IMR-90 (cell line): ENCODE data around the gene CAMK2B. TPM values are rescaled to one million over a fixed set of nuclear protein-coding genes. Genes with fewer than 3 reads are reported as not detected.

ENCODE experiments used
- ATAC-seq: fragments of 200-7000 bp; cut with Tn5 transposase; 2 replicates; pipeline ENCODE4 v1.9.1; 2020; ENCODE audit warnings: low read depth, mild to moderate bottlenecking, moderate library complexity
- BruUV-seq: library from RNA; stranded (reverse); fragments of 400-500 nt; replicated peaks from 2 replicates; lab custom pipeline; 2021; lab: Mats Ljungman, UMichigan
- CTCF ChIA-PET: fragments of 300-600 bp; formaldehyde crosslinking; extraction: SDS; loops from one replicate; lab custom pipeline; 2021; ENCODE audit warnings: antibody characterized with exemption; lab: Yijun Ruan, JAX
- POLR2A ChIA-PET: fragments of 300-600 bp; sonication (Branson Sonifier 250); formaldehyde crosslinking; loops from one replicate; lab custom pipeline; 2022; ENCODE audit warnings: antibody characterized with exemption; ENCODE audit not compliant: unreplicated experiment; lab: Charles Lee
- DNase-seq: peaks from one replicate; pipeline ENCODE4 v3.0.0; 2013
- H2AFZ ChIP-seq: replicated peaks from 2 replicates; pipeline ENCODE3; 2013; ENCODE audit warnings: low read length, mild to moderate bottlenecking; ENCODE audit not compliant: poor library complexity
- H2AK5ac ChIP-seq: 2 replicates; pipeline ENCODE4 v1.6.1; 2013; ENCODE audit warnings: low read depth, low read length, inconsistent platforms
- H2AK9ac ChIP-seq: replicated peaks from 2 replicates; pipeline ENCODE3; 2013; ENCODE audit warnings: mild to moderate bottlenecking, low read depth, low read length, moderate library complexity; ENCODE audit not compliant: poor library complexity
- H2BK120ac ChIP-seq: 2 replicates; pipeline ENCODE4 v1.6.1; 2013; ENCODE audit warnings: low read depth, low read length, inconsistent platforms
- H2BK15ac ChIP-seq: 3 replicates; pipeline ENCODE4 v1.6.1; 2013; ENCODE audit warnings: low read depth, low read length, inconsistent platforms
- H2BK20ac ChIP-seq: 2 replicates; pipeline ENCODE4 v1.6.1; 2013; ENCODE audit warnings: low read depth, mild to moderate bottlenecking, inconsistent platforms, low read length, moderate library complexity
- H2BK5ac ChIP-seq: 2 replicates; pipeline ENCODE4 v1.6.1; 2013; ENCODE audit warnings: mild to moderate bottlenecking, low read depth, low read length, inconsistent platforms; ENCODE audit not compliant: poor library complexity, severe bottlenecking
- H3K14ac ChIP-seq: replicated peaks from 2 replicates; pipeline ENCODE4 v1.6.1; 2013; ENCODE audit warnings: low read depth, low read length, inconsistent platforms
- H3K18ac ChIP-seq: 2 replicates; pipeline ENCODE4 v1.6.1; 2013; ENCODE audit warnings: low read depth, low read length, control low read depth
- H3K23ac ChIP-seq: 2 replicates; pipeline ENCODE4 v1.6.1; 2013; ENCODE audit warnings: low read depth, low read length, inconsistent platforms
- H3K27ac ChIP-seq: 2 replicates; pipeline ENCODE4 v1.5.1; 2013; ENCODE audit warnings: mild to moderate bottlenecking, control low read depth, low read length; ENCODE audit not compliant: insufficient read depth
- H3K27me3 ChIP-seq: 2 replicates; pipeline ENCODE4 v1.6.1; 2013; ENCODE audit warnings: low read length; ENCODE audit not compliant: control insufficient read depth, insufficient read depth
- H3K36me3 ChIP-seq: 2 replicates; pipeline ENCODE4 v1.6.1; 2013; ENCODE audit warnings: low read length, mixed read lengths; ENCODE audit not compliant: control insufficient read depth, insufficient read depth
- H3K4ac ChIP-seq: 2 replicates; pipeline ENCODE4 v1.6.1; 2013; ENCODE audit warnings: low read depth, low read length, inconsistent platforms
- H3K4me1 ChIP-seq: 2 replicates; pipeline ENCODE4 v1.6.1; 2013; ENCODE audit warnings: low read length, mixed read lengths; ENCODE audit not compliant: control insufficient read depth, insufficient read depth
- H3K4me2 ChIP-seq: 2 replicates; pipeline ENCODE4 v1.6.1; 2013; ENCODE audit warnings: low read depth, mild to moderate bottlenecking, control low read depth, low read length, moderate library complexity
- H3K4me3 ChIP-seq: 2 replicates; pipeline ENCODE4 v1.5.1; 2013; ENCODE audit warnings: low read depth, mild to moderate bottlenecking, control low read depth, low read length, moderate library complexity; ENCODE audit not compliant: insufficient read depth
- H3K56ac ChIP-seq: 2 replicates; pipeline ENCODE4 v1.6.1; 2013; ENCODE audit warnings: low read length, inconsistent platforms; ENCODE audit not compliant: insufficient read depth; ENCODE audit errors: extremely low read depth
- H3K79me1 ChIP-seq, 2 experiments: 2 replicates each; pipeline ENCODE4 v1.6.1; 2013; ENCODE audit warnings: low read length in 2 of 2, inconsistent platforms in 1 of 2, low read depth in 1 of 2
- H3K9ac ChIP-seq: 2 replicates; pipeline ENCODE4 v1.6.1; 2013; ENCODE audit warnings: low read depth, low read length, control low read depth
- H3K9me1 ChIP-seq: 2 replicates; pipeline ENCODE4 v1.6.1; 2013; ENCODE audit warnings: low read length, inconsistent platforms; ENCODE audit not compliant: insufficient read depth
- H3K9me3 ChIP-seq: 2 replicates; pipeline ENCODE4 v1.6.1; 2013; ENCODE audit warnings: low read length; ENCODE audit not compliant: control insufficient read depth, insufficient read depth
- H4K20me1 ChIP-seq: 2 replicates; pipeline ENCODE4 v1.6.1; 2013; ENCODE audit warnings: low read length, inconsistent platforms; ENCODE audit not compliant: insufficient read depth
- H4K5ac ChIP-seq: 2 replicates; pipeline ENCODE4 v1.6.1; 2013; ENCODE audit warnings: mild to moderate bottlenecking, low read depth, low read length, control low read depth
- H4K8ac ChIP-seq, 2 experiments: 2 replicates each; pipeline ENCODE4 v1.6.1; 2013; ENCODE audit warnings: low read depth in 2 of 2, low read length in 2 of 2, control low read depth in 1 of 2, inconsistent platforms in 1 of 2
- H4K91ac ChIP-seq: 2 replicates; pipeline ENCODE4 v1.6.1; 2013; ENCODE audit warnings: low read depth, low read length, inconsistent platforms; ENCODE audit not compliant: insufficient read depth
- MAFK ChIP-seq: IDR thresholded peaks from 2 replicates; pipeline ENCODE4 v1.6.1; 2012; ENCODE audit warnings: low read depth, low read length, improper control_type of control experiment
- NFE2L2 ChIP-seq: fragments of 150-350 bp; IDR thresholded peaks from 2 replicates; pipeline ENCODE4 v1.6.1; 2016; ENCODE audit warnings: low read depth, mild to moderate bottlenecking, low read length
- POLR2A ChIP-seq: IDR thresholded peaks from 2 replicates; pipeline ENCODE4 v1.6.1; 2012; ENCODE audit warnings: mild to moderate bottlenecking, low read depth, low read length
- RAD21 ChIP-seq: IDR thresholded peaks from 2 replicates; pipeline ENCODE4 v1.6.1; 2012; ENCODE audit warnings: low read length, improper control_type of control experiment
- RFX5 ChIP-seq: IDR thresholded peaks from 2 replicates; pipeline ENCODE4 v1.8.0; 2012; ENCODE audit warnings: low read depth, mild to moderate bottlenecking, low read length, moderate library complexity
- SMC3 ChIP-seq: fragments of 150-350 bp; IDR thresholded peaks from 2 replicates; pipeline ENCODE4 v1.6.1; 2016; ENCODE audit warnings: low read depth, mild to moderate bottlenecking, antibody characterized with exemption, low read length, moderate library complexity
- WGBS, 2 experiments: methylation state at CpG; one replicate each; pipeline versions ENCODE4 v1.1.5 to v1.1.7; 2013; ENCODE audit warnings: missing lambda C conversion rate in 2 of 2; ENCODE audit not compliant: insufficient read length in 1 of 2; ENCODE audit errors: extremely low coverage in 2 of 2; 5-methylcytosine and 5-hydroxymethylcytosine counted together
- dilution Hi-C: fragments of 300-500 bp; cut with HindIII; formaldehyde crosslinking; loops from one replicate; pipeline ENCODE4 v1.14.3; 2018; ENCODE audit warnings: low sequenced_read_pairs; ENCODE audit not compliant: unreplicated experiment
- in situ Hi-C: fragments of 300-500 bp; cut with MboI; formaldehyde crosslinking; loops from 3 replicates; pipeline ENCODE4 v1.14.3; 2019; ENCODE audit warnings: low sequenced_read_pairs, inconsistent platforms, mixed read lengths
- intact Hi-C: fragments of 100-400 bp; cut with micrococcal nuclease; formaldehyde crosslinking; loops from 2 replicates; pipeline ENCODE4 v1.10.0; 2022
- polyA plus RNA-seq, 3 experiments: library from polyadenylated mRNA; depleted of rRNA; stranded (reverse); fragments of >200 nt; gene quantifications; 2 replicates each; pipeline ENCODE4 v1.2.3, GENCODE V29; 2012; ENCODE audit warnings: low replicate concordance in 1 of 3
- total RNA-seq: library from RNA; depleted of rRNA; stranded (reverse); fragments of >200 nt; gene quantifications from 2 replicates; pipeline ENCODE4 v1.2.3, GENCODE V29; 2012
- TF ChIP-seq, protein P1 (sequence below): fragments of 150-350 bp; IDR thresholded peaks from 2 replicates; pipeline ENCODE4 v1.6.1; 2016; ENCODE audit warnings: low read depth, mild to moderate bottlenecking, low read length, moderate library complexity, borderline replicate concordance
- TF ChIP-seq, protein P2 (sequence below): fragments of 150-350 bp; IDR thresholded peaks from 2 replicates; pipeline ENCODE4 v1.6.1; 2017; ENCODE audit warnings: mild to moderate bottlenecking, antibody characterized with exemption, low read length, low read depth
- TF ChIP-seq, protein P3 (sequence below): conservative IDR thresholded peaks from 2 replicates; pipeline ENCODE4 v1.5.1; 2012; ENCODE audit warnings: mild to moderate bottlenecking, low read depth, low read length, improper control_type of control experiment

CAMK2B gene
- total and polyA plus RNA-seq, 2 of the 4 experiments (the other 2 are of a cell fraction), result 0.18 to 0.36 TPM

DNA sequence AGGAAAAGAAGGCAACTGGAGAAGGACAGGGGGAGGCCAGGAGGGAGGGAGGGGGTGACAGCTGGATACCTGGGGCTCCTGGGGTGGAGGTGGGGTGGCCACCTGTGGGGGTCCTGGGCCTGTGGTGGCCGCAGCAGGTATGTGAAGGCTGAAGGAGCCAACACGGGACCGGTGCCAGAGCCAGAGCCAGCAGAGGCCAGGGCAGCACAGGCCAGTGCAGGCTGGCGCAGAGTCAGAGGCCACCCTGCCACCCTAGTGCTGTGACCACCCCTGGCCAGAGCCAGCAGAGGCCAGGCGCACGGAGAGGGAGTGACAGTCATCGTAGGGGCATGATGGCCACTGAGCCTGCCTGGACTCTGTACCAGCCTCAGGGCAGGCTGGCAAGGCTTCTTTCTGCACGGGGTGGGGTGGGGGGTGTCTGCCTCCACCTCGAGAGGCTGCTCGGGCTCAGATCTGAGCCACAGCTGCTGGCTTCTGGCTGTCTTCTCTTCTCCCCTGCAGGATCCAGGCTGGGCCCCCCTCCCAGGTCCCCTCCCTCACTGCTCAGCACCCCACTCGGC is 95.8 kb downstream of the CAMK2B start:
- 78% methylated on average over 4 of the region's 11 CpGs; no CpG with 5 or more reads in 1 of the 2 experiments for WGBS, 2 experiments
- Histone ChIP-seq H3K9me1 (no peaks in the 10 kb centered on the region), H3K4me3 (no peak overlapping the region), H2BK5ac (no peak overlapping the region), H2BK120ac (no peak overlapping the region), H3K18ac (no peak overlapping the region), H3K36me3 (no peaks in the 10 kb centered on the region), H3K4ac (no peak overlapping the region), H3K14ac (no peak overlapping the region), H3K56ac (no peak overlapping the region), H2AK9ac (no peak overlapping the region), H4K8ac (no peak overlapping the region), H2BK15ac (no peak overlapping the region), H2AFZ (no peak overlapping the region), H3K27ac (no peak overlapping the region), H3K9ac (no peak overlapping the region), H3K27me3 (peaks cover 53% of the 10 kb centered on the region), H3K9me3 (no peaks in the 10 kb centered on the region), H2BK20ac (no peak overlapping the region), H4K20me1 (no peaks in the 10 kb centered on the region), H3K79me1 (no peaks in the 10 kb centered on the region), H4K5ac (no peak overlapping the region), H3K23ac (no peak overlapping the region), H3K4me2 (no peak overlapping the region), H2AK5ac (no peak overlapping the region), H3K4me1 (no peaks in the 10 kb centered on the region), H4K91ac (no peak overlapping the region)
- in situ Hi-C loops (no loop called here), dilution Hi-C loops (no loop called here), intact Hi-C loops (no loop called here)
- ChIA-PET POLR2A (no interaction called here), CTCF (no interaction called here)
- no peak for DNase-seq
- no peak for ATAC-seq
- no TSS peak for BruUV-seq
- TF ChIP-seq RFX5 (no peak), RAD21 (no peak), POLR2A (no peak), NFE2L2 (no peak), SMC3 (no peak), MAFK (no peak)
- TF ChIP-seq, protein P1, sequence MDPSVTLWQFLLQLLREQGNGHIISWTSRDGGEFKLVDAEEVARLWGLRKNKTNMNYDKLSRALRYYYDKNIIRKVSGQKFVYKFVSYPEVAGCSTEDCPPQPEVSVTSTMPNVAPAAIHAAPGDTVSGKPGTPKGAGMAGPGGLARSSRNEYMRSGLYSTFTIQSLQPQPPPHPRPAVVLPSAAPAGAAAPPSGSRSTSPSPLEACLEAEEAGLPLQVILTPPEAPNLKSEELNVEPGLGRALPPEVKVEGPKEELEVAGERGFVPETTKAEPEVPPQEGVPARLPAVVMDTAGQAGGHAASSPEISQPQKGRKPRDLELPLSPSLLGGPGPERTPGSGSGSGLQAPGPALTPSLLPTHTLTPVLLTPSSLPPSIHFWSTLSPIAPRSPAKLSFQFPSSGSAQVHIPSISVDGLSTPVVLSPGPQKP, result no peak
- TF ChIP-seq, protein P2, sequence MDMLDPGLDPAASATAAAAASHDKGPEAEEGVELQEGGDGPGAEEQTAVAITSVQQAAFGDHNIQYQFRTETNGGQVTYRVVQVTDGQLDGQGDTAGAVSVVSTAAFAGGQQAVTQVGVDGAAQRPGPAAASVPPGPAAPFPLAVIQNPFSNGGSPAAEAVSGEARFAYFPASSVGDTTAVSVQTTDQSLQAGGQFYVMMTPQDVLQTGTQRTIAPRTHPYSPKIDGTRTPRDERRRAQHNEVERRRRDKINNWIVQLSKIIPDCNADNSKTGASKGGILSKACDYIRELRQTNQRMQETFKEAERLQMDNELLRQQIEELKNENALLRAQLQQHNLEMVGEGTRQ, result no peak
- TF ChIP-seq, protein P3, sequence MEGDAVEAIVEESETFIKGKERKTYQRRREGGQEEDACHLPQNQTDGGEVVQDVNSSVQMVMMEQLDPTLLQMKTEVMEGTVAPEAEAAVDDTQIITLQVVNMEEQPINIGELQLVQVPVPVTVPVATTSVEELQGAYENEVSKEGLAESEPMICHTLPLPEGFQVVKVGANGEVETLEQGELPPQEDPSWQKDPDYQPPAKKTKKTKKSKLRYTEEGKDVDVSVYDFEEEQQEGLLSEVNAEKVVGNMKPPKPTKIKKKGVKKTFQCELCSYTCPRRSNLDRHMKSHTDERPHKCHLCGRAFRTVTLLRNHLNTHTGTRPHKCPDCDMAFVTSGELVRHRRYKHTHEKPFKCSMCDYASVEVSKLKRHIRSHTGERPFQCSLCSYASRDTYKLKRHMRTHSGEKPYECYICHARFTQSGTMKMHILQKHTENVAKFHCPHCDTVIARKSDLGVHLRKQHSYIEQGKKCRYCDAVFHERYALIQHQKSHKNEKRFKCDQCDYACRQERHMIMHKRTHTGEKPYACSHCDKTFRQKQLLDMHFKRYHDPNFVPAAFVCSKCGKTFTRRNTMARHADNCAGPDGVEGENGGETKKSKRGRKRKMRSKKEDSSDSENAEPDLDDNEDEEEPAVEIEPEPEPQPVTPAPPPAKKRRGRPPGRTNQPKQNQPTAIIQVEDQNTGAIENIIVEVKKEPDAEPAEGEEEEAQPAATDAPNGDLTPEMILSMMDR, result no peak
